ENCODE results near the gene TENM4. TPM values are rescaled to one million over a fixed set of nuclear protein-coding genes. Genes with fewer than 3 reads are reported as not detected.

TENM4 gene
- total RNA-seq, 2 donors from 2014 or later, result 2.6 to 6.8 TPM

DNA sequence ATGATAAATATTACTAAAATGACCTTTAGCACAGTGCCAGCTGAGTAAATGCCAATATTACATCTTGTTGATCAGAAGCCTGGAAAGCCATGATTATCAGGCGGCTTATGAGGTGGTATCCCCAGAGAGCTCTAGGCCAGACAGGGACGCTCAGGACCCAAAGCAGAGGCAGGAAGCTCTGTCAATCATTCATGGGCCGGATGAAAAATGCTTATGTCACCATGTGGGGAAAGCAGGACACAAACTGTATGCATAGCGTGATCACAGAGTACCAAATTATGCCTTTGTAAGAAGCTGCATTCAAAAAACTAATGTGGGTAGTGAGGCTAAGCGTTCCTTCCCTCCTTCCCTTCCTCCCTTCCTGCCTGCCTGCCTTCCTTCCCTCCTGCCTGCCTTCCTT, 82.6 kb downstream of the TENM4 start:
- Histone ChIP-seq H3K4me1 (replicated peaks) (no peaks in the 10 kb centered on the region), H3K36me3 (no peaks in the 10 kb centered on the region), H3K27ac (no peak overlapping the region), H3K4me3 (no peak overlapping the region), H3K27me3 (replicated peaks; ENCODE audit: insufficient read depth) (no peaks in the 10 kb centered on the region), H3K9me3 (no peaks in the 10 kb centered on the region)
- DNase-seq (ENCODE audit: low spot score), result no peak
- intact Hi-C loops (cut with DNase I), result no loop called here
- TF ChIP-seq, protein P1, sequence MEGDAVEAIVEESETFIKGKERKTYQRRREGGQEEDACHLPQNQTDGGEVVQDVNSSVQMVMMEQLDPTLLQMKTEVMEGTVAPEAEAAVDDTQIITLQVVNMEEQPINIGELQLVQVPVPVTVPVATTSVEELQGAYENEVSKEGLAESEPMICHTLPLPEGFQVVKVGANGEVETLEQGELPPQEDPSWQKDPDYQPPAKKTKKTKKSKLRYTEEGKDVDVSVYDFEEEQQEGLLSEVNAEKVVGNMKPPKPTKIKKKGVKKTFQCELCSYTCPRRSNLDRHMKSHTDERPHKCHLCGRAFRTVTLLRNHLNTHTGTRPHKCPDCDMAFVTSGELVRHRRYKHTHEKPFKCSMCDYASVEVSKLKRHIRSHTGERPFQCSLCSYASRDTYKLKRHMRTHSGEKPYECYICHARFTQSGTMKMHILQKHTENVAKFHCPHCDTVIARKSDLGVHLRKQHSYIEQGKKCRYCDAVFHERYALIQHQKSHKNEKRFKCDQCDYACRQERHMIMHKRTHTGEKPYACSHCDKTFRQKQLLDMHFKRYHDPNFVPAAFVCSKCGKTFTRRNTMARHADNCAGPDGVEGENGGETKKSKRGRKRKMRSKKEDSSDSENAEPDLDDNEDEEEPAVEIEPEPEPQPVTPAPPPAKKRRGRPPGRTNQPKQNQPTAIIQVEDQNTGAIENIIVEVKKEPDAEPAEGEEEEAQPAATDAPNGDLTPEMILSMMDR (IDR thresholded peaks at IDR 0.05), result no peak
- TF ChIP-seq POLR2AphosphoS5 (IDR thresholded peaks at IDR 0.05) (no peak), POLR2A (IDR thresholded peaks at IDR 0.05) (no peak)
- 78% methylated on average over 5 of the region's 5 CpGs for WGBS

DNA sequence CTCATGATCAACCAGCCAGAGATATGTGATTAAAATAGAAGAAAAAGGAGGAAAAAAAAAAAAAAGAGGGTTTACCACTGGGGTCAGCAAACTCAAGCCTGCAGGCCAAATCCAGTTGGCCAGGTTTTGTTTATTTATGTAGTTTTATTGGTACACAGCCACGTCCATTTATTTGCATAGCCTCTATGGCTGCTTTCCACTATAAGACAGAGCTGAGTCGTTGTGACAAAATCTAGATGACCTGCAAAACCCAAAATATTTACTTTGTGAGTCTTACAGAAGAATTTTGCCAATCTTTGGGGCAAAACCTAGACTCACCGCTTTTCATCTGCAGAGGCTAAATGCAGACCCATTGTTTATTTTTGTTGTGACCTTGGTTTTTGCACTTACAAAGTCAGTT, 87.1 kb downstream of the TENM4 start:
- TF ChIP-seq POLR2AphosphoS5 (IDR thresholded peaks at IDR 0.05), result no peak
- TF ChIP-seq, protein P1 (IDR thresholded peaks at IDR 0.05), result no peak
- TF ChIP-seq POLR2A (IDR thresholded peaks at IDR 0.05), result no peak
- WGBS, result 35% methylated on average over 3 of the region's 3 CpGs
- H3K4me3 ChIP-seq, result no peak overlapping the region
- no peaks in the 10 kb centered on the region for H3K4me1 ChIP-seq (replicated peaks)
- no peaks in the 10 kb centered on the region for H3K9me3 ChIP-seq
- no peaks in the 10 kb centered on the region for H3K27me3 ChIP-seq (replicated peaks; ENCODE audit: insufficient read depth)
- H3K36me3 ChIP-seq, result no peaks in the 10 kb centered on the region
- H3K27ac ChIP-seq, result no peak overlapping the region
- intact Hi-C loops (cut with DNase I), result no loop called here
- DNase-seq (ENCODE audit: low spot score), result no peak

DNA sequence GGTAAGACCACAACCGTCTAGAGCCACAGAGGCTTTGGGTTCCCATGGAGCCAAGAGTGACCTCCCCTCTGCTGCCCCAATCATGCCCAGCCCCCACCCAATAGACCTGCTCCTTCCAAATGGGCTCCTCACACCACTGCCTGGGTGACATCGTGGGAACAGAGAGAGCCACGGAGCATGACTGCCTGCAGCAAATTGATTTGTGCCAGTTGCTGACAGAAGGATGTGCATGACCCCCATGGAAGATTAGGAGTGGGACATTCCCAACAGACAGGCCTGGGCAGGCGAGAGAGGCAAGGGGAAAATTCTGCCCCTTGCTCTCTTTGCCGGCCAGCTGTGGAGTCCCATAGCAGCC, 88.5 kb downstream of the TENM4 start:
- Histone ChIP-seq H3K36me3 (no peaks in the 10 kb centered on the region), H3K9me3 (no peaks in the 10 kb centered on the region), H3K27ac (no peak overlapping the region), H3K4me1 (replicated peaks) (no peaks in the 10 kb centered on the region), H3K4me3 (no peak overlapping the region), H3K27me3 (replicated peaks; ENCODE audit: insufficient read depth) (no peaks in the 10 kb centered on the region)
- no peak for DNase-seq (ENCODE audit: low spot score)
- intact Hi-C loops (cut with DNase I), result no loop called here
- 45% methylated on average over 5 of the region's 5 CpGs for WGBS
- no peak for TF ChIP-seq POLR2A (IDR thresholded peaks at IDR 0.05)
- TF ChIP-seq, protein P1 (IDR thresholded peaks at IDR 0.05), result no peak
- TF ChIP-seq POLR2AphosphoS5 (IDR thresholded peaks at IDR 0.05), result no peak

DNA sequence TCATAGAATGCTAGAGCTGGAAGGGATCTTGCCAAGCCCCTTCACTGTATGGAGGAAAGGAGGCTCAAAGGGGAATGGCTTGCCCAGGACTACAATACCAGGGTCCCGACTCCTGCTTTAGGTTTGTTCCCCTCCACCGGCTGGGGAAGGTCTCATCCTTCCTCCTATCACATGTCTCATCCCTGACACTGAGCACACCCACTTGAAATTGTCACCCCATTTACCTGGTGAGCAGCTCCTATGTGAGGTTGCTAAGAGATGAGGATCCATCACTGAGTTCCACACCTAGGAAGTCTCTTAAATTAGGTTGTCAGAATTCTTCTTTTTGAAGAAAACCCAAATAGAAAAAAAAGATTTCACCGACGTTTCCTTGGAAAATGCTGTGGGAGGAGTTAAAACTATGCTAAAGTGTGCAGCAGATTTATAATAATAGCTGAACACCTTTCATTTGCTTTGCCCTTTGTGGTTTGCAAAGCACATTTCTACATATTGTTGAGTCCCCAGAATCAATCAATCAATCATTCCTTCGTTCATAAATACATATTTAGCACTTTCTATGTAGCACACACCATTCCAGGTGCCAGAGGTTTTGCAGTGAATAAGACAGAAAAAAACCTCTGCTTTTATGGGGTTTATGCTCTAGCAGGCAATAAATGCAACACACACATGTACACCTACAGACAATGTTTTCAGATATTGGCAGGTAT, 91.7 kb downstream of the TENM4 start:
- DNase-seq (ENCODE audit: low spot score), result no peak
- intact Hi-C loops (cut with DNase I), result no loop called here

More for the DNA sequence above, 91.7 kb downstream of the TENM4 start:
- WGBS, result 71% methylated on average over 5 of the region's 5 CpGs
- no peak for TF ChIP-seq POLR2AphosphoS5 (IDR thresholded peaks at IDR 0.05)
- TF ChIP-seq POLR2A (IDR thresholded peaks at IDR 0.05), result no peak
- TF ChIP-seq, protein P1 (IDR thresholded peaks at IDR 0.05), result no peak
- no peaks in the 10 kb centered on the region for H3K9me3 ChIP-seq
- no peaks in the 10 kb centered on the region for H3K27me3 ChIP-seq (replicated peaks; ENCODE audit: insufficient read depth)
- no peaks in the 10 kb centered on the region for H3K36me3 ChIP-seq
- no peak overlapping the region for H3K27ac ChIP-seq
- no peaks in the 10 kb centered on the region for H3K4me1 ChIP-seq (replicated peaks)
- H3K4me3 ChIP-seq, result no peak overlapping the region
